Measurements from ENCODE around the gene USP17L18.
"Not testable (repeated sequence)": the region's sequence is repeated elsewhere in the genome, so short reads cannot be mapped to it uniquely, and the experiment has no call there.

USP17L18 gene

GRCh38 chr4:9247953-9248680 is at the start of gene USP17L18:
TSS of gene USP17L18 (plus strand) at chr4:9248630. CDS start at chr4:9248630, 0 bp downstream.
- H3K27me3 ChIP-seq (ENCODE audit: low read depth, low read length); H3K27ac ChIP-seq (ENCODE audit: low read length); H3K4me1 ChIP-seq (ENCODE audit: control insufficient read depth in 1 of 2, insufficient read depth in 2 of 2, low read length in 2 of 2); H3K36me3 ChIP-seq (ENCODE audit: control insufficient read depth in 1 of 2, insufficient read depth in 2 of 2, low read length in 2 of 2); H3K9me3 ChIP-seq (ENCODE audit: control insufficient read depth in 1 of 2, low read length in 2 of 2); H3K4me3 ChIP-seq (ENCODE audit: low read depth in 1 of 2, low read length in 2 of 2): not testable (repeated sequence)

GRCh38 chr4:9210357-9210756 is 38.1 kb upstream of the USP17L18 start, which contains the start of gene USP17L10:
TSS of gene USP17L10 (plus strand) at chr4:9210657. CDS start at chr4:9210657, 0 bp downstream.
- H3K4me3 ChIP-seq (ENCODE audit: low read depth in 1 of 2, low read length in 2 of 2); H3K9me3 ChIP-seq (ENCODE audit: control insufficient read depth in 1 of 2, low read length in 2 of 2); H3K27me3 ChIP-seq (ENCODE audit: low read depth, low read length); H3K4me1 ChIP-seq (ENCODE audit: control insufficient read depth in 1 of 2, insufficient read depth in 2 of 2, low read length in 2 of 2); H3K27ac ChIP-seq (ENCODE audit: low read length); H3K36me3 ChIP-seq (ENCODE audit: control insufficient read depth in 1 of 2, insufficient read depth in 2 of 2, low read length in 2 of 2): not testable (repeated sequence)

GRCh38 chr4:9214701-9215100 is 33.7 kb upstream of the USP17L18 start:
- H3K4me1 ChIP-seq (ENCODE audit: control insufficient read depth in 1 of 2, insufficient read depth in 2 of 2, low read length in 2 of 2): not testable (repeated sequence)

GRCh38 chr4:9215105-9215504 is 33.3 kb upstream of the USP17L18 start, which contains the start of gene USP17L11:
TSS of gene USP17L11 (plus strand) at chr4:9215405. CDS start at chr4:9215405, 0 bp downstream.
- H3K27ac ChIP-seq (ENCODE audit: low read length); H3K4me3 ChIP-seq (ENCODE audit: low read depth in 1 of 2, low read length in 2 of 2); H3K36me3 ChIP-seq (ENCODE audit: control insufficient read depth in 1 of 2, insufficient read depth in 2 of 2, low read length in 2 of 2); H3K9me3 ChIP-seq (ENCODE audit: control insufficient read depth in 1 of 2, low read length in 2 of 2); H3K27me3 ChIP-seq (ENCODE audit: low read depth, low read length); H3K4me1 ChIP-seq (ENCODE audit: control insufficient read depth in 1 of 2, insufficient read depth in 2 of 2, low read length in 2 of 2): not testable (repeated sequence)

More at GRCh38 chr4:9214701-9215100, 33.7 kb upstream of the USP17L18 start:
- H3K36me3 ChIP-seq (ENCODE audit: control insufficient read depth in 1 of 2, insufficient read depth in 2 of 2, low read length in 2 of 2); H3K4me3 ChIP-seq (ENCODE audit: low read depth in 1 of 2, low read length in 2 of 2); H3K27ac ChIP-seq (ENCODE audit: low read length); H3K9me3 ChIP-seq (ENCODE audit: control insufficient read depth in 1 of 2, low read length in 2 of 2); H3K27me3 ChIP-seq (ENCODE audit: low read depth, low read length): not testable (repeated sequence)

- H3K4me3 ChIP-seq (ENCODE audit: low read depth in 1 of 2, low read length in 2 of 2); H3K9me3 ChIP-seq (ENCODE audit: control insufficient read depth in 1 of 2, low read length in 2 of 2); H3K27me3 ChIP-seq (ENCODE audit: low read depth, low read length); H3K4me1 ChIP-seq (ENCODE audit: control insufficient read depth in 1 of 2, insufficient read depth in 2 of 2, low read length in 2 of 2); H3K36me3 ChIP-seq (ENCODE audit: control insufficient read depth in 1 of 2, insufficient read depth in 2 of 2, low read length in 2 of 2); H3K27ac ChIP-seq (ENCODE audit: low read length): not testable (repeated sequence)
Observed at GRCh38 chr4:9219852-9220251, 28.6 kb upstream of the USP17L18 start, which contains the start of gene USP17L12. TSS of gene USP17L12 (plus strand) at chr4:9220152. CDS start at chr4:9220152, 0 bp downstream.

GRCh38 chr4:9224596-9224995 is 23.8 kb upstream of the USP17L18 start, which contains the start of gene USP17L13:
TSS of gene USP17L13 (plus strand) at chr4:9224896. CDS start at chr4:9224896, 0 bp downstream.
- H3K27ac ChIP-seq (ENCODE audit: low read length); H3K4me1 ChIP-seq (ENCODE audit: control insufficient read depth in 1 of 2, insufficient read depth in 2 of 2, low read length in 2 of 2); H3K9me3 ChIP-seq (ENCODE audit: control insufficient read depth in 1 of 2, low read length in 2 of 2); H3K4me3 ChIP-seq (ENCODE audit: low read depth in 1 of 2, low read length in 2 of 2); H3K27me3 ChIP-seq (ENCODE audit: low read depth, low read length); H3K36me3 ChIP-seq (ENCODE audit: control insufficient read depth in 1 of 2, insufficient read depth in 2 of 2, low read length in 2 of 2): not testable (repeated sequence)

GRCh38 chr4:9230249-9230648 is 18.2 kb upstream of the USP17L18 start:
- H3K27me3 ChIP-seq (ENCODE audit: low read depth, low read length); H3K4me1 ChIP-seq (ENCODE audit: control insufficient read depth in 1 of 2, insufficient read depth in 2 of 2, low read length in 2 of 2); H3K27ac ChIP-seq (ENCODE audit: low read length); H3K36me3 ChIP-seq (ENCODE audit: control insufficient read depth in 1 of 2, insufficient read depth in 2 of 2, low read length in 2 of 2); H3K4me3 ChIP-seq (ENCODE audit: low read depth in 1 of 2, low read length in 2 of 2); H3K9me3 ChIP-seq (ENCODE audit: control insufficient read depth in 1 of 2, low read length in 2 of 2): not testable (repeated sequence)

- not testable (repeated sequence) for H3K4me1 ChIP-seq (ENCODE audit: control insufficient read depth in 1 of 2, insufficient read depth in 2 of 2, low read length in 2 of 2); H3K27me3 ChIP-seq (ENCODE audit: low read depth, low read length); H3K4me3 ChIP-seq (ENCODE audit: low read depth in 1 of 2, low read length in 2 of 2); H3K9me3 ChIP-seq (ENCODE audit: control insufficient read depth in 1 of 2, low read length in 2 of 2); H3K27ac ChIP-seq (ENCODE audit: low read length); H3K36me3 ChIP-seq (ENCODE audit: control insufficient read depth in 1 of 2, insufficient read depth in 2 of 2, low read length in 2 of 2)
Observed at GRCh38 chr4:9234085-9234484, 14.3 kb upstream of the USP17L18 start, which contains the start of gene USP17L15. TSS of gene USP17L15 (plus strand) at chr4:9234385. CDS start at chr4:9234385, 0 bp downstream.

GRCh38 chr4:9238461-9238860 is 10.0 kb upstream of the USP17L18 start:
- not testable (repeated sequence) for H3K9me3 ChIP-seq (ENCODE audit: control insufficient read depth in 1 of 2, low read length in 2 of 2); H3K36me3 ChIP-seq (ENCODE audit: control insufficient read depth in 1 of 2, insufficient read depth in 2 of 2, low read length in 2 of 2)

GRCh38 chr4:9243579-9243978 is 4.9 kb upstream of the USP17L18 start, which contains the start of gene USP17L17:
TSS of gene USP17L17 (plus strand) at chr4:9243879. CDS start at chr4:9243879, 0 bp downstream.
- not testable (repeated sequence) for H3K4me3 ChIP-seq (ENCODE audit: low read depth in 1 of 2, low read length in 2 of 2); H3K4me1 ChIP-seq (ENCODE audit: control insufficient read depth in 1 of 2, insufficient read depth in 2 of 2, low read length in 2 of 2); H3K36me3 ChIP-seq (ENCODE audit: control insufficient read depth in 1 of 2, insufficient read depth in 2 of 2, low read length in 2 of 2); H3K9me3 ChIP-seq (ENCODE audit: control insufficient read depth in 1 of 2, low read length in 2 of 2); H3K27me3 ChIP-seq (ENCODE audit: low read depth, low read length); H3K27ac ChIP-seq (ENCODE audit: low read length)

More at GRCh38 chr4:9238461-9238860, 10.0 kb upstream of the USP17L18 start:
- not testable (repeated sequence) for H3K4me3 ChIP-seq (ENCODE audit: low read depth in 1 of 2, low read length in 2 of 2); H3K4me1 ChIP-seq (ENCODE audit: control insufficient read depth in 1 of 2, insufficient read depth in 2 of 2, low read length in 2 of 2); H3K27ac ChIP-seq (ENCODE audit: low read length); H3K27me3 ChIP-seq (ENCODE audit: low read depth, low read length)

- not testable (repeated sequence) for H3K4me1 ChIP-seq (ENCODE audit: control insufficient read depth in 1 of 2, insufficient read depth in 2 of 2, low read length in 2 of 2); H3K27ac ChIP-seq (ENCODE audit: low read length); H3K36me3 ChIP-seq (ENCODE audit: control insufficient read depth in 1 of 2, insufficient read depth in 2 of 2, low read length in 2 of 2); H3K9me3 ChIP-seq (ENCODE audit: control insufficient read depth in 1 of 2, low read length in 2 of 2); H3K4me3 ChIP-seq (ENCODE audit: low read depth in 1 of 2, low read length in 2 of 2); H3K27me3 ChIP-seq (ENCODE audit: low read depth, low read length)
Observed at GRCh38 chr4:9253078-9253477, 4.6 kb downstream of the USP17L18 start, which contains the start of gene USP17L19. TSS of gene USP17L19 (plus strand) at chr4:9253378. CDS start at chr4:9253378, 0 bp downstream.

GRCh38 chr4:9257824-9258223 is 9.4 kb downstream of the USP17L18 start, which contains the start of gene USP17L20:
TSS of gene USP17L20 (plus strand) at chr4:9258124. CDS start at chr4:9258124, 0 bp downstream.
- not testable (repeated sequence) for H3K27me3 ChIP-seq (ENCODE audit: low read depth, low read length); H3K27ac ChIP-seq (ENCODE audit: low read length); H3K36me3 ChIP-seq (ENCODE audit: control insufficient read depth in 1 of 2, insufficient read depth in 2 of 2, low read length in 2 of 2); H3K4me1 ChIP-seq (ENCODE audit: control insufficient read depth in 1 of 2, insufficient read depth in 2 of 2, low read length in 2 of 2); H3K4me3 ChIP-seq (ENCODE audit: low read depth in 1 of 2, low read length in 2 of 2); H3K9me3 ChIP-seq (ENCODE audit: control insufficient read depth in 1 of 2, low read length in 2 of 2)

Data from muscle layer of duodenum (tissue), 2 donors.